Measurements from ENCODE around the gene STAC. TPM values are rescaled to one million over a fixed set of nuclear protein-coding genes. Genes with fewer than 3 reads are reported as not detected.
"Not testable (repeated sequence)": the region's sequence is repeated elsewhere in the genome, so short reads cannot be mapped to it uniquely, and the experiment has no call there.

The STAC gene
- total RNA-seq, 1 donor from 2014 or later = 1.1 TPM

GRCh38 chr3:36560685-36561084 is 180.4 kb downstream of the STAC start:
- no peaks in the 10 kb centered on the region for H3K27me3 ChIP-seq (ENCODE audit: control insufficient read depth, insufficient read depth, low read length)
- no peak for TF ChIP-seq CTCF (IDR thresholded peaks at IDR 0.05; ENCODE audit: insufficient read depth, low read length, severe bottlenecking)
- peak; percentile 13 for FAIRE-seq
- H3K36me3 ChIP-seq (ENCODE audit: control insufficient read depth, insufficient read depth, low read length) = no peaks in the 10 kb centered on the region
- DNase-seq (ENCODE audit: low read depth) = no peak
- H3K4me3 ChIP-seq (ENCODE audit: low read depth, low read length) = no peak overlapping the region

GRCh38 chr3:36561601-36562000 is 181.3 kb downstream of the STAC start:
- no peak for TF ChIP-seq CTCF (IDR thresholded peaks at IDR 0.05; ENCODE audit: insufficient read depth, low read length, severe bottlenecking)
- FAIRE-seq (no peak), DNase-seq (ENCODE audit: low read depth) (no peak)
- Histone ChIP-seq H3K36me3 (ENCODE audit: control insufficient read depth, insufficient read depth, low read length) (no peaks in the 10 kb centered on the region), H3K4me3 (ENCODE audit: low read depth, low read length) (no peak overlapping the region), H3K27me3 (ENCODE audit: control insufficient read depth, insufficient read depth, low read length) (no peaks in the 10 kb centered on the region)

GRCh38 chr3:36562945-36563344 is 182.6 kb downstream of the STAC start:
- H3K4me3 ChIP-seq (ENCODE audit: low read depth, low read length) = no peak overlapping the region
- FAIRE-seq = no peak
- H3K27me3 ChIP-seq (ENCODE audit: control insufficient read depth, insufficient read depth, low read length) = no peaks in the 10 kb centered on the region
- no peaks in the 10 kb centered on the region for H3K36me3 ChIP-seq (ENCODE audit: control insufficient read depth, insufficient read depth, low read length)
- DNase-seq (ENCODE audit: low read depth) = no peak
- TF ChIP-seq CTCF (IDR thresholded peaks at IDR 0.05; ENCODE audit: insufficient read depth, low read length, severe bottlenecking) = no peak

GRCh38 chr3:36575241-36575640 is 194.9 kb downstream of the STAC start:
- H3K36me3 ChIP-seq (ENCODE audit: control insufficient read depth, insufficient read depth, low read length) = no peaks in the 10 kb centered on the region
- TF ChIP-seq CTCF (IDR thresholded peaks at IDR 0.05; ENCODE audit: insufficient read depth, low read length, severe bottlenecking) = no peak

GRCh38 chr3:36578418-36578817 is 198.1 kb downstream of the STAC start:
- H3K27me3 ChIP-seq (ENCODE audit: control insufficient read depth, insufficient read depth, low read length); FAIRE-seq; DNase-seq (ENCODE audit: low read depth); H3K4me3 ChIP-seq (ENCODE audit: low read depth, low read length); H3K36me3 ChIP-seq (ENCODE audit: control insufficient read depth, insufficient read depth, low read length): not testable (repeated sequence)

More at GRCh38 chr3:36575241-36575640, 194.9 kb downstream of the STAC start:
- FAIRE-seq (no peak), DNase-seq (ENCODE audit: low read depth) (no peak)
- Histone ChIP-seq H3K27me3 (ENCODE audit: control insufficient read depth, insufficient read depth, low read length) (no peaks in the 10 kb centered on the region), H3K4me3 (ENCODE audit: low read depth, low read length) (no peak overlapping the region)

- FAIRE-seq (no peak), DNase-seq (ENCODE audit: low read depth) (no peak)
- H3K27me3 ChIP-seq (ENCODE audit: control insufficient read depth, insufficient read depth, low read length) = no peaks in the 10 kb centered on the region
- no peak for TF ChIP-seq CTCF (IDR thresholded peaks at IDR 0.05; ENCODE audit: insufficient read depth, low read length, severe bottlenecking)
- H3K4me3 ChIP-seq (ENCODE audit: low read depth, low read length) = no peak overlapping the region
- no peaks in the 10 kb centered on the region for H3K36me3 ChIP-seq (ENCODE audit: control insufficient read depth, insufficient read depth, low read length)
Observed at GRCh38 chr3:36579746-36580145, 199.4 kb downstream of the STAC start.

Data from bronchial epithelial cell (primary cell).